Liver (tissue), 9 donors: ENCODE data around the gene PASD1. TPM values are rescaled to one million over a fixed set of nuclear protein-coding genes. Genes with fewer than 3 reads are reported as not detected.

Source experiments
- DNase-seq: peaks from one replicate; pipeline ENCODE4 v3.0.0-alpha.2; 2017; ENCODE audit warnings: low spot score
- H3K27ac ChIP-seq, 2 donors: one replicate each; pipeline ENCODE4 v1.7.0; 2013; ENCODE audit warnings: inconsistent platforms in 2 of 2, low read length in 2 of 2, control low read depth in 1 of 2, low read depth in 1 of 2, mild to moderate bottlenecking in 1 of 2
- H3K27me3 ChIP-seq, 4 donors: one replicate each; pipeline versions ENCODE4 v1.6.1 to v1.7.0; 2013; ENCODE audit warnings: low read length in 3 of 4, inconsistent platforms in 1 of 4, mild to moderate bottlenecking in 1 of 4, moderate library complexity in 1 of 4; ENCODE audit not compliant: control insufficient read depth in 4 of 4, insufficient read depth in 4 of 4
- H3K36me3 ChIP-seq, 4 donors: one replicate each; pipeline versions ENCODE4 v1.6.1 to v1.7.0; 2013; ENCODE audit warnings: low read length in 3 of 4, mild to moderate bottlenecking in 3 of 4, low read depth in 1 of 4, moderate library complexity in 1 of 4; ENCODE audit not compliant: control insufficient read depth in 4 of 4, insufficient read depth in 3 of 4
- H3K4me1 ChIP-seq, 4 donors: one replicate each; pipeline versions ENCODE4 v1.6.1 to v1.7.0; 2013; ENCODE audit warnings: low read length in 3 of 4, mild to moderate bottlenecking in 3 of 4, moderate library complexity in 1 of 4; ENCODE audit not compliant: control insufficient read depth in 4 of 4, insufficient read depth in 4 of 4
- H3K4me3 ChIP-seq, 3 donors: one replicate each; pipeline versions ENCODE4 v1.6.1 to v1.7.0; 2013; ENCODE audit warnings: low read length in 3 of 3, control low read depth in 1 of 3, low read depth in 1 of 3, mild to moderate bottlenecking in 1 of 3
- H3K9ac ChIP-seq, 2 donors: one replicate each; pipeline ENCODE4 v1.7.0; 2013; ENCODE audit warnings: low read length in 2 of 2, mild to moderate bottlenecking in 2 of 2, moderate library complexity in 2 of 2, control low read depth in 1 of 2, low read depth in 1 of 2
- H3K9me3 ChIP-seq, 4 donors: one replicate each; pipeline versions ENCODE4 v1.6.1 to v1.7.0; 2013; ENCODE audit warnings: low read length in 3 of 4; ENCODE audit not compliant: control insufficient read depth in 4 of 4
- EGR1 ChIP-seq, 2 donors: IDR thresholded peaks; 2 replicates each; pipeline ENCODE4 v1.6.1; 2016 to 2018; ENCODE audit warnings: antibody characterized with exemption in 2 of 2, low read depth in 2 of 2
- FOXA1 ChIP-seq: IDR thresholded peaks from 2 replicates; pipeline ENCODE4 v1.6.1; 2016; ENCODE audit warnings: antibody characterized with exemption
- FOXA2 ChIP-seq: IDR thresholded peaks from 2 replicates; pipeline ENCODE4 v1.6.1; 2016; ENCODE audit warnings: antibody characterized with exemption
- GABPA ChIP-seq, 2 donors: IDR thresholded peaks in 1 of 2; conservative IDR thresholded peaks in 1 of 2; 2 replicates each; pipeline ENCODE4 v1.6.1; 2016; ENCODE audit warnings: antibody characterized with exemption in 2 of 2, mild to moderate bottlenecking in 1 of 2, moderate library complexity in 1 of 2
- HNF4A ChIP-seq, 2 donors: conservative IDR thresholded peaks; 2 replicates each; pipeline ENCODE4 v1.6.1; 2016; ENCODE audit warnings: antibody characterized with exemption in 2 of 2, mild to moderate bottlenecking in 2 of 2
- HNF4G ChIP-seq: IDR thresholded peaks from 2 replicates; pipeline ENCODE4 v1.6.1; 2016; ENCODE audit warnings: antibody characterized with exemption
- JUND ChIP-seq, 2 donors: IDR thresholded peaks; 2 replicates each; pipeline ENCODE4 v1.6.1; 2016; ENCODE audit warnings: antibody characterized with exemption in 2 of 2
- NR2F2 ChIP-seq: IDR thresholded peaks from 2 replicates; pipeline ENCODE4 v1.6.1; 2016; ENCODE audit warnings: antibody characterized with exemption
- RAD21 ChIP-seq, 2 donors: IDR thresholded peaks; 2 replicates each; pipeline ENCODE4 v1.6.1; 2016; ENCODE audit warnings: antibody characterized with exemption in 2 of 2, mild to moderate bottlenecking in 2 of 2
- REST ChIP-seq: IDR thresholded peaks from 2 replicates; pipeline ENCODE4 v1.6.1; 2016; ENCODE audit warnings: antibody characterized with exemption, mild to moderate bottlenecking
- RXRA ChIP-seq, 2 donors: IDR thresholded peaks; 2 replicates each; pipeline ENCODE4 v1.6.1; 2017 to 2018; ENCODE audit warnings: antibody characterized with exemption in 2 of 2, mild to moderate bottlenecking in 1 of 2
- SP1 ChIP-seq: IDR thresholded peaks from 2 replicates; pipeline ENCODE4 v1.6.1; 2018; ENCODE audit warnings: antibody characterized with exemption, mild to moderate bottlenecking
- TAF1 ChIP-seq: conservative IDR thresholded peaks from 2 replicates; pipeline ENCODE4 v1.6.1; 2016; ENCODE audit warnings: antibody characterized with exemption, mild to moderate bottlenecking
- YY1 ChIP-seq: IDR thresholded peaks from 2 replicates; pipeline ENCODE4 v1.6.1; 2016; ENCODE audit warnings: antibody characterized with exemption, mild to moderate bottlenecking
- WGBS: extraction: QIAGEN DNeasy Blood & Tissue Kit; methylation state at CpG from one replicate; pipeline ENCODE4 v1.1.7; 2013; 5-methylcytosine and 5-hydroxymethylcytosine counted together
- polyA plus RNA-seq, 2 donors: library from polyadenylated mRNA; stranded (reverse) in 1 of 2; unstranded in 1 of 2; fragments of 200-250 nt in 1 of 2; fragments of >200 nt in 1 of 2; fragmentation: Nextera tagmentation in 1 of 2; extraction: Ambion mirVana in 1 of 2; gene quantifications; one replicate each; pipeline versions ENCODE4 v1.2.1 to v1.2.3, GENCODE V29; 2013 to 2015
- total RNA-seq, 2 donors: library from RNA; depleted of rRNA; stranded (reverse); fragments of >200 nt; gene quantifications; one replicate each; pipeline ENCODE4 v1.2.3, GENCODE V29; 2014
- TF ChIP-seq, protein P1 (sequence below): fragments of 150-350 bp; IDR thresholded peaks from 2 replicates; pipeline ENCODE4 v1.5.1; 2017; ENCODE audit warnings: improper control_type of control experiment, low read depth, low read length; ENCODE audit not compliant: missing input control
- TF ChIP-seq, protein P2 (sequence below): IDR thresholded peaks from 2 replicates; pipeline ENCODE4 v1.6.1; 2016; ENCODE audit warnings: antibody characterized with exemption
- TF ChIP-seq, protein P3 (sequence below): IDR thresholded peaks from 2 replicates; pipeline ENCODE4 v1.6.1; 2016; ENCODE audit warnings: antibody characterized with exemption
- TF ChIP-seq, protein P4 (sequence below): IDR thresholded peaks from 2 replicates; pipeline ENCODE4 v1.6.1; 2016; ENCODE audit warnings: antibody characterized with exemption
- donor health status: healthy.
- donor health status: healthy.
- donor health status: healthy.
- donor health status: healthy.
- donor health status: healthy.

PASD1 gene
- total and polyA plus RNA-seq, 4 donors = not detected

DNA sequence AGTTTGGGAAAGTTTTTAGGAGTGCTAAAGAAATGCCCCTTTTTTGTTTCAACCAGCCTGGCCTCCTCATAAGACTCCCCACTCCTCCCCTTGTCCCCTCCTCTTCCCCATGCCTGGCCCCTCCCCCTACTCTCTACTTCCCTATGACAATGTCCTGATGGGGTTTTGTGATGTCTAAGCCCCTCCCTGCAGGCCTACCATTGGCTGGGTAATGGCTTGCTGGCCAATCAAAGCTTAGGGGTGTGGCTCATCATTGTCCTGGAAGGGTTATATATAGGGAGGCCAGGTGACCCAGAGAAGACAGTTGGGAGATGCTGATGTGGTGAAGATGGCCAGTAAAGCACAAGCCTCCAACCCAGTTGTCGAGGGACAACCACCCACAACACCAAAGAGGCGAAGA, 48.2 kb upstream of the PASD1 start (continued):
- TF ChIP-seq, protein P1, sequence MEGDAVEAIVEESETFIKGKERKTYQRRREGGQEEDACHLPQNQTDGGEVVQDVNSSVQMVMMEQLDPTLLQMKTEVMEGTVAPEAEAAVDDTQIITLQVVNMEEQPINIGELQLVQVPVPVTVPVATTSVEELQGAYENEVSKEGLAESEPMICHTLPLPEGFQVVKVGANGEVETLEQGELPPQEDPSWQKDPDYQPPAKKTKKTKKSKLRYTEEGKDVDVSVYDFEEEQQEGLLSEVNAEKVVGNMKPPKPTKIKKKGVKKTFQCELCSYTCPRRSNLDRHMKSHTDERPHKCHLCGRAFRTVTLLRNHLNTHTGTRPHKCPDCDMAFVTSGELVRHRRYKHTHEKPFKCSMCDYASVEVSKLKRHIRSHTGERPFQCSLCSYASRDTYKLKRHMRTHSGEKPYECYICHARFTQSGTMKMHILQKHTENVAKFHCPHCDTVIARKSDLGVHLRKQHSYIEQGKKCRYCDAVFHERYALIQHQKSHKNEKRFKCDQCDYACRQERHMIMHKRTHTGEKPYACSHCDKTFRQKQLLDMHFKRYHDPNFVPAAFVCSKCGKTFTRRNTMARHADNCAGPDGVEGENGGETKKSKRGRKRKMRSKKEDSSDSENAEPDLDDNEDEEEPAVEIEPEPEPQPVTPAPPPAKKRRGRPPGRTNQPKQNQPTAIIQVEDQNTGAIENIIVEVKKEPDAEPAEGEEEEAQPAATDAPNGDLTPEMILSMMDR = no peak
- TF ChIP-seq TAF1 = no peak
- no peak for TF ChIP-seq NR2F2
- no peak for TF ChIP-seq FOXA2

DNA sequence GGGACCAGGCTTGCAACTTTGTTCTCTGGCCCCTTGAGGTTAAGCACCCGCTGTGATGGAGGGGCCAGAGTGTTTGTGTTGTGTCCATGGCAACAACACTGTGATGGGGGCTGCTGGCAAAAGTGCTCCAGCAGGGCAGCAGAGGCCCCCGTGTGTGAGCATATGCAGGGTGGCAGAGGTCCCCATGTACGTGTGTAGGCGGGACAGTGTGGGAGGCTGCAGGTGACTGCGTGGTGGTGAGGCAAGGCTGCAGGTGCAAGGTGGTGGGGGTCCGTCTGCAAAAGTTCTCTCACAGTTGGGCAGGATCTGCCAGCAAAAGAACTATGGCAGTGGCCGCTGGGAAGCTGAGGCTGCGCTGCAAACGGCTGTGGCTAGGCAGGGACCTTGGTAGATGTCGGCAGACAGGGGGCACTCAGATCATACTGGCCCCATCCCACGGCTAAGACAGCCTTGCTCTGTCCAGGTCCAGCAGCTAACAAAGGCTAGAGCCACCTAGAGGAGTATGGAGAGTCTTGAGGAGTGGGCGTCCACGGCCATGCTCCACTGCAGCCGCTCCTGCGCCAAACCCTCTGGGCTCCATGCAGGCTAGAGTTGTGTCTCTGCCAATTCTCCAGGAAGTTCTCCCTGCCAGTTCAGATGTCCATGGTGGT, 46.8 kb upstream of the PASD1 start:
- Histone ChIP-seq H3K36me3 (no peaks in the 10 kb centered on the region), H3K4me3 (no peak overlapping the region), H3K9me3 (no peaks in the 10 kb centered on the region), H3K27me3 (no peaks in the 10 kb centered on the region), H3K27ac (no peak overlapping the region), H3K9ac (no peak overlapping the region), H3K4me1 (no peaks in the 10 kb centered on the region)
- no peak for DNase-seq
- TF ChIP-seq RAD21 (IDR thresholded peaks at IDR 0.05) (no peak), HNF4A (conservative IDR thresholded peaks at IDR 0.05) (no peak), NR2F2 (no peak), HNF4G (no peak), TAF1 (no peak)
- TF ChIP-seq, protein P2, sequence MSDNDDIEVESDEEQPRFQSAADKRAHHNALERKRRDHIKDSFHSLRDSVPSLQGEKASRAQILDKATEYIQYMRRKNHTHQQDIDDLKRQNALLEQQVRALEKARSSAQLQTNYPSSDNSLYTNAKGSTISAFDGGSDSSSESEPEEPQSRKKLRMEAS = no peak
- 67% methylated on average over 15 of the region's 15 CpGs for WGBS

DNA sequence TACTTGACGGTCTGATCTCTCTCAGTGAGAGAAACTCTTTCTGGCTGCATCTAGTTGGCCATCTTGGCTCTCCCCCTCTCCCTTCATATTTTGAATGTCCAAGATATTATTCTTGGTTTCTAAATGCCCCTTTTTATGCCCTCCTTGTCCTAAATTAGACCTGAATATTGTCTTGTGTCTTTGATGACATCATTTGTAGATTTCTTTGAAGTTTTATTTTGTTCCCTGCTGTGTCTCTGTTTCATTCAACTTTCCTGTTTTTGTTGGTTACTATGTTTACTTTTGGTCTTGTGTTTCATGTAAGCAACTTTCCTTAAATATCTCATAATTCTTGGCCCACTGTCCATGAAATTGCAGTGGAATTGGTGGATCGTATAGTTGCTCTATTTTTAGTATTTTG, 46.1 kb upstream of the PASD1 start:
- Histone ChIP-seq H3K9ac (no peak overlapping the region), H3K4me1 (no peaks in the 10 kb centered on the region), H3K36me3 (no peaks in the 10 kb centered on the region), H3K9me3 (no peaks in the 10 kb centered on the region), H3K27ac (no peak overlapping the region), H3K4me3 (no peak overlapping the region), H3K27me3 (no peaks in the 10 kb centered on the region)
- 59% methylated on average over 2 of the region's 2 CpGs for WGBS
- TF ChIP-seq TAF1 (no peak), EGR1 (IDR thresholded peaks at IDR 0.05; ENCODE audit: low read depth in 2 of 2) (no peak), HNF4A (conservative IDR thresholded peaks at IDR 0.05) (no peak), FOXA1 (no peak), REST (no peak), GABPA (IDR thresholded peaks at IDR 0.05 in 1 of 2, conservative IDR thresholded peaks at IDR 0.05 in 1 of 2) (no peak), RXRA (IDR thresholded peaks at IDR 0.05) (no peak), YY1 (no peak), SP1 (no peak), JUND (IDR thresholded peaks at IDR 0.05) (no peak), HNF4G (no peak), RAD21 (IDR thresholded peaks at IDR 0.05) (no peak), NR2F2 (no peak), FOXA2 (no peak)
- TF ChIP-seq, protein P3, sequence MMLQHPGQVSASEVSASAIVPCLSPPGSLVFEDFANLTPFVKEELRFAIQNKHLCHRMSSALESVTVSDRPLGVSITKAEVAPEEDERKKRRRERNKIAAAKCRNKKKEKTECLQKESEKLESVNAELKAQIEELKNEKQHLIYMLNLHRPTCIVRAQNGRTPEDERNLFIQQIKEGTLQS = no peak
- TF ChIP-seq, protein P1 = no peak
- TF ChIP-seq, protein P2 = no peak
- TF ChIP-seq, protein P4, sequence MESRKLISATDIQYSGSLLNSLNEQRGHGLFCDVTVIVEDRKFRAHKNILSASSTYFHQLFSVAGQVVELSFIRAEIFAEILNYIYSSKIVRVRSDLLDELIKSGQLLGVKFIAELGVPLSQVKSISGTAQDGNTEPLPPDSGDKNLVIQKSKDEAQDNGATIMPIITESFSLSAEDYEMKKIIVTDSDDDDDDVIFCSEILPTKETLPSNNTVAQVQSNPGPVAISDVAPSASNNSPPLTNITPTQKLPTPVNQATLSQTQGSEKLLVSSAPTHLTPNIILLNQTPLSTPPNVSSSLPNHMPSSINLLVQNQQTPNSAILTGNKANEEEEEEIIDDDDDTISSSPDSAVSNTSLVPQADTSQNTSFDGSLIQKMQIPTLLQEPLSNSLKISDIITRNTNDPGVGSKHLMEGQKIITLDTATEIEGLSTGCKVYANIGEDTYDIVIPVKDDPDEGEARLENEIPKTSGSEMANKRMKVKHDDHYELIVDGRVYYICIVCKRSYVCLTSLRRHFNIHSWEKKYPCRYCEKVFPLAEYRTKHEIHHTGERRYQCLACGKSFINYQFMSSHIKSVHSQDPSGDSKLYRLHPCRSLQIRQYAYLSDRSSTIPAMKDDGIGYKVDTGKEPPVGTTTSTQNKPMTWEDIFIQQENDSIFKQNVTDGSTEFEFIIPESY = no peak
- no peak for DNase-seq
